ENCODE data around the gene POLK.

POLK gene

GRCh38 chr5:75509546-75509945, 2.1 kb upstream of the POLK start:
- Histone ChIP-seq H3K27me3 (replicated peaks; ENCODE audit: insufficient read depth, low read length) (no peaks in the 10 kb centered on the region), H3K27ac (ENCODE audit: low read length) (no peak overlapping the region), H3K4me3 (ENCODE audit: low read length) (peak overlapping the region; percentile 97), H3K9me2 (replicated peaks; ENCODE audit: insufficient read depth, low read length) (no peaks in the 10 kb centered on the region), H4K20me1 (ENCODE audit: insufficient read depth, low read length) (0 out of 2 replicates have a peak, but pooled peaks cover 3% of the 10 kb centered on the region), H3K9me3 (replicated peaks; ENCODE audit: insufficient read depth, low read length) (no peaks in the 10 kb centered on the region), H3K4me1 (ENCODE audit: low read length) (peaks cover 25% of the 10 kb centered on the region), H3K79me2 (ENCODE audit: low read length) (peaks cover 82% of the 10 kb centered on the region), H3K9ac (ENCODE audit: low read length) (no peak overlapping the region), H2AFZ (ENCODE audit: low read length) (no peak overlapping the region), H3K36me3 (replicated peaks; ENCODE audit: insufficient read depth, low read length) (no peaks in the 10 kb centered on the region), H3F3A (ENCODE audit: insufficient read depth, low read length) (no peaks in the 10 kb centered on the region), H3K4me2 (ENCODE audit: low read depth, low read length) (peak overlapping the region; percentile 88)
- DNase-seq, result no peak
- no peak for TF ChIP-seq EZH2phosphoT487 (IDR thresholded peaks at IDR 0.05; ENCODE audit: low read length)
- no peak for TF ChIP-seq EZH2 (optimal IDR thresholded peaks at IDR 0.05; ENCODE audit: low read depth, low read length)
- no peak for TF ChIP-seq CTCF (IDR thresholded peaks at IDR 0.05; ENCODE audit: low read length)

- no peaks in the 10 kb centered on the region for H3K27me3 ChIP-seq (replicated peaks; ENCODE audit: insufficient read depth, low read length)
- H3K9me2 ChIP-seq (replicated peaks; ENCODE audit: insufficient read depth, low read length), result no peaks in the 10 kb centered on the region
- no peaks in the 10 kb centered on the region for H3K9me3 ChIP-seq (replicated peaks; ENCODE audit: insufficient read depth, low read length)
- H3F3A ChIP-seq (ENCODE audit: insufficient read depth, low read length), result no peaks in the 10 kb centered on the region
- peak overlapping the region; percentile 97 for H3K4me3 ChIP-seq (ENCODE audit: low read length)
- H3K36me3 ChIP-seq (replicated peaks; ENCODE audit: insufficient read depth, low read length), result no peaks in the 10 kb centered on the region
- no peak overlapping the region; the same call in 1 of the 2 replicates for H3K9ac ChIP-seq (ENCODE audit: low read length)
- H3K27ac ChIP-seq (ENCODE audit: low read length), result no peak overlapping the region
- H4K20me1 ChIP-seq (ENCODE audit: insufficient read depth, low read length), result 0 out of 2 replicates have a peak, but pooled peaks cover 3% of the 10 kb centered on the region
- peaks cover 86% of the 10 kb centered on the region for H3K79me2 ChIP-seq (ENCODE audit: low read length)
- no peak for TF ChIP-seq CTCF (IDR thresholded peaks at IDR 0.05; ENCODE audit: low read length)
- no peak for TF ChIP-seq EZH2phosphoT487 (IDR thresholded peaks at IDR 0.05; ENCODE audit: low read length)
- no peak for TF ChIP-seq EZH2 (optimal IDR thresholded peaks at IDR 0.05; ENCODE audit: low read depth, low read length)
- H2AFZ ChIP-seq (ENCODE audit: low read length), result no peak overlapping the region
- no peak for DNase-seq
- peaks cover 25% of the 10 kb centered on the region for H3K4me1 ChIP-seq (ENCODE audit: low read length)
- peak overlapping the region; percentile 88 for H3K4me2 ChIP-seq (ENCODE audit: low read depth, low read length)
Measured at GRCh38 chr5:75509956-75510355, 1.7 kb upstream of the POLK start.

- Histone ChIP-seq H3F3A (ENCODE audit: insufficient read depth, low read length) (no peaks in the 10 kb centered on the region), H3K9me3 (replicated peaks; ENCODE audit: insufficient read depth, low read length) (no peaks in the 10 kb centered on the region), H3K9me2 (replicated peaks; ENCODE audit: insufficient read depth, low read length) (no peaks in the 10 kb centered on the region), H4K20me1 (ENCODE audit: insufficient read depth, low read length) (0 out of 2 replicates have a peak, but pooled peaks cover 3% of the 10 kb centered on the region), H2AFZ (ENCODE audit: low read length) (peak overlapping the region; percentile 93), H3K79me2 (ENCODE audit: low read length) (peaks cover 90% of the 10 kb centered on the region), H3K27ac (ENCODE audit: low read length) (no peak overlapping the region), H3K9ac (ENCODE audit: low read length) (peak overlapping the region; percentile 80; the same call in 1 of the 2 replicates), H3K4me2 (ENCODE audit: low read depth, low read length) (peak overlapping the region; percentile 88), H3K36me3 (replicated peaks; ENCODE audit: insufficient read depth, low read length) (no peaks in the 10 kb centered on the region), H3K27me3 (replicated peaks; ENCODE audit: insufficient read depth, low read length) (no peaks in the 10 kb centered on the region), H3K4me3 (ENCODE audit: low read length) (peak overlapping the region; percentile 97), H3K4me1 (ENCODE audit: low read length) (peaks cover 25% of the 10 kb centered on the region)
- TF ChIP-seq CTCF (IDR thresholded peaks at IDR 0.05; ENCODE audit: low read length), result no peak
- TF ChIP-seq EZH2 (optimal IDR thresholded peaks at IDR 0.05; ENCODE audit: low read depth, low read length), result no peak
- DNase-seq, result no peak
Measured at GRCh38 chr5:75510417-75510835, 1.3 kb upstream of the POLK start.
